IPS-18c (cell line): ENCODE results near the gene CT47C1.

Experiments used
- H3K4me3 ChIP-seq: 2 replicates; pipeline ENCODE4 v1.7.0; 2013; ENCODE audit warnings: low read depth, mild to moderate bottlenecking, low read length, moderate library complexity; ENCODE audit not compliant: insufficient read depth
- H3K9me3 ChIP-seq: one replicate; pipeline ENCODE4 v1.6.1; 2013; ENCODE audit warnings: mild to moderate bottlenecking, low read length, moderate library complexity; ENCODE audit not compliant: control insufficient read depth, insufficient read depth

The CT47C1 gene

GRCh38 chrX:119118780-119119395 is 46.1 kb downstream of the CT47C1 start:
- H3K9me3 ChIP-seq, result peaks cover 2% of the 10 kb centered on the region
- no peak overlapping the region for H3K4me3 ChIP-seq

GRCh38 chrX:119121341-119121740 is 48.5 kb downstream of the CT47C1 start:
- no peak overlapping the region for H3K4me3 ChIP-seq
- peaks cover 2% of the 10 kb centered on the region for H3K9me3 ChIP-seq
